Activated CD8-positive, alpha-beta memory T cell treated with anti-CD3 and anti-CD28 coated beads for 1 hour (primary cell): ENCODE results near the gene PLXNB2.

Source experiments
- DNase-seq, 2 donors: peaks; one replicate each; pipeline ENCODE4 v3.0.0-alpha.2; 2020; ENCODE audit warnings: low read depth in 1 of 2; ENCODE audit errors: extremely low read depth in 1 of 2

PLXNB2 gene

DNA sequence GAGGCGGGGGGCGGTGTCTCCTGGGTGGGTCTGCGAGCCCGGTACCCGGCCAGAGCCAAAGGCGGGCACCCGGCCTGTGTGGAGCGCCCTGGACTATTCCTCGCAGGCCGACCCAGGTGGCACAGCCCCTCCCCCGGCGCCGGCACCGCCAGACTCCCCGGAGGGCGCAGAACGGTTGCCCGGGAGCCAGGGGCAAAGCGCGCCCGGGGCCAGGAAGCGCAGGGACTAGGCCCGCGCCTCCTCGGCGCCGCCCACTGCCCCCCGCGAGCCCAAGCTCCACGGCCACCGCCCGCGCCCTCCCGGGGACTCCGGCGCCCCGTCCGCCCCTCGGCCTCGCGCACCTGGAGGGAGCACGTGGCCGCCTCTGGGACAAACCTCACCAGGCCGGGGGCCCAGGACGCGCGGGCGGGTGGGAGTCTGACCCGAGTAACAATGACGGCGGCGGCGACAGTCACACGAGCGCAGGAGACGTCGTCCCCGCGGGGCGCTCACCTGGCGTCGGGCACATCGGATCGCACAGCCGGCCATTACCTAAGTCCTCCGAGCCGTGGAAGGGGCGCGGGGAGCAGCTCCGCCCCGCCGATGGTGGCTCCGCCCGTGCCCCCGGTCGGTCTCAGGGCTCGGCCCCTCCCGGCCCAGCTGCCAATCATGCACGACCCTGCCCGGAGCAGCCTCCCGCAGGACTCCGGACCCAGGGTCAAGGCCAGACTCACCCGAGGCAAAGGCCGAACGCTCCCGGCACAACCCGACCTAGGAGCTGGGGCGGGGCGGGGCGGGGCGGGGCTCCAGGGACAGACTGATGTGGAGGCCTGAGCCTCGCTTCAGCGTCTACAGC, 7.4 kb downstream of the PLXNB2 start:
- DNase-seq: no peak

DNA sequence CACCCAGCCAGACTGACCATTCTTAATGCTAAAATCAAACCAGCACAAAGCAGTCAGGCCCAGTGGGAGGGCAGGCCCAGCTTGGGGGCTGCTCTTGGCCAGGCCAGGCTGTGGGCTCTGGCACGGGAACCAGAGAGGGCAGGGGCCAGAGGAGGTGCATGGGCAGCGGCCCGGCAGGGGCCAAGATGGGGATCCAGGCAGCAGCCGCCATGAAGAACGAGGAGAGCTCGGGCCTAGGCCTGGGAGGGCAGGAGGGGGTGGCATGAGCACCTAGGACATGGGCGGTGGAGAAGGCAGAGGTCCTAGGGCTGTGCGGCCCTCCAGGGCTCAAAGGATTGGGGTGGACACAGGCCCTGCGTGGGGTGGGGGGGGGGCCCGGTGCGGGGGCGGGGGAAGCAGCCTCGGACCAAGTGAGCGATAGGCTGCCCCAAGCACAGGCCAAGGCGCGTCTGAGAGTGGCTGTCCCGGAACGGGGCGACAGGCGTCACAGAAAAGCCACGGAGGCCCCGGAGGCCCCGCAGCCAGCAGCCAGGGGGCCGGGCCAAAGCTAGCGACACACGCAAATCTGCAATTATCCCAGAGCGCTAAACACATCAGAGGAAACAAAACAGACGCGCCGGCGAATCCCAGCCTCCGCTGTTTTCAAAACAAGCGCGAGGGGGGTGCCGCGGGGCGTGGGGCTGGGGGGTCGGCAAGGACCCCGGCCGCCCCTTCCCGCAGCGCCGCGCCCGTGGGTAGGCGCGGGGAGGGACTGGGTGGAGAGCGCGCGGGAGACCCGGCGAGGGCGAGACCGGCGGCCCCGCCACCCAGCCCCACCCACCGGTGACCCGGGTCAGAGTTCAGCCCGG, 8.3 kb downstream of the PLXNB2 start:
- no peak for DNase-seq

DNA sequence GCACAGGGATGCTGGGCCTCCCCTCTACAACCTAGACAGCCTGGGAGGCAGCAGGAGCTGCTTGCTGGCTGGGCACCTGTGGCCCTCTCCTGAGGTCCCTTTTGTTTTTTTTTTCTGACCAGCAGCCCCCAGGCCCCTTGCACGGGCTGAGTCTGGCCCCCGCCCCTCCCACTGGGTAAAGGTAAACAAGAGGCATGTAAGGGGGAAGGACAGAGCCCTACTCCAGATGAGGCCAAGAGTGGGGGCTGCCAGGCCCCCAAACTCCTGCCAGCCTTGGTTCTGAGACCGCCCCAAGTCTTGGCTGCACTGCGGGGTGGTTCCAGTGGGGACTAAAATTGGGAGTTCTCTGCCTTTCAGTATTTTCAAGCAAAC, 9.2 kb downstream of the PLXNB2 start:
- DNase-seq: no peak

DNA sequence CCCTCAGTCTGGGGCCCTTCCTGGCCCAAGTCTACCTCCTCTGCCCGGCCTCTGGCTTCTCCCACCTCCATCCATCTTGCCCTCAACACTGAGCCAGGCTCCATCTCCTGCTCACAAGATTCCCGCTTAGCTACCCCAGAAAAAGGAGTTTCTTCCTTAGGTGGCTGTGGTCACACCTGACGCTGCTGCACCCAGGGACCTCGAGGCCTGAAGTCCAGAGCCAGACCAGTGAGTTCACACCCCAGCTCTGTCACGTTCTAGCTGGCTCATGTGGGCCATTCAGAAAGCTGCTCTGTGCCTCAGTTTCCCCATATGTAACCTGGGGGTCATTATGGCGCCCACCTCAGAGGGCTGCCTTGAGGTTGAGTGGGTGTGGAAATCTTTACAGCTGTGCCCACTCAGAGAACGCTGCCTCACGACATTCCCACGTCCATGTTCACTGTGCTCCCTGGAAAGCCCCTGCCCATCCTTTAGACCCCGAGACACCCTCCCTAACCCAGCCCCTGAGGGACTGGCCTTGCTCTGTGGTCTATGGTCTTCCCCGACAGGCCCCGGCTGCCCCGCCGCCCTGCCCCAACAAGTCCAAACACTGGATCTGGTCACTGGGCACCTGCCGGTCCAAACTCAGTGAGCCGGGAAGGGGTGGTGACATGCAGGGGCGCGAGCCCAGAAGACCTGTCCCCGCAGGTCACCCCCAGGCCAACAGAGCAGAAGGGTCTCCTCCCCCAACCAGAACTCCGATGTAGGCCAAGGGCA, 9.8 kb downstream of the PLXNB2 start:
- DNase-seq: no peak

DNA sequence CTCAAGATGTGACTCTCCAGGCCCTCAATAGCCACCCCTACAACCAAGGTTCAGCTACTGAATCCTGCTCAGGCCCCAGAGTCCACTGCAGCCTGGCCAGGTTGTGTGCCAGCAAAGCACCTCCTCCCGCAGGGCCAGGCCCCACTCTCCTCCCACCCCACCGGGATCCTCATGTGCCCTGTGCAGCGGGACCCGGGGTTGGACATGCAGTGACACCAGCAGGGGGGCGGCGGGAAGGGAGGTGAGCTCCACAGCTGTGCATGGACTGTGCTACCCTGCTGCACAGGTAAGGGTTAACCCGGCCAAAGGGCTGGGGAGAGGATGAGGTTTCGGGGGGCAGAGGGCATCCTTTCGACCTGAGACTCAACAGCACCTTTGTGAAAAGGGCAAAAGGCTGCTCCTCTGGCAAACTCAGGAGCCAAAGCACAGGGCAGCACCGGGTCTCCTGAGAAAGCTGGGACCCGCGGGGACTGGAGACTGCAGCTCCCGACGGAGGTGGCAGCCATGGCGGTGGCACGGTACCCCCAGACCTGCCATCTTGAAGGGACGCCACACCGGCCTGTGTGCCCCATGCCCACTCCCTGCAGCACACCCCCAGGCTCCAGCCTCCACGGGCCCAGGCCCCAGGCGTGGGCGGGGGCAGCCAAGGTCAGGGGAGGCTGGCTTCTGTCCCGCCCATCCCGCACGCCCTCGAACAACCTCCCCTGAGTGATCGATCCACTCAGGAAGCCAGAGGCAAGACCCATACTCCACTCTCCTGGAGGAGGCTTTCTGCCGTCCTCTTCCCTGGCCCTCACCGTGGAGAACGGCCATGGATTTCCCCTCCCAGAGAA, 10.6 kb downstream of the PLXNB2 start:
- DNase-seq: no peak

DNA sequence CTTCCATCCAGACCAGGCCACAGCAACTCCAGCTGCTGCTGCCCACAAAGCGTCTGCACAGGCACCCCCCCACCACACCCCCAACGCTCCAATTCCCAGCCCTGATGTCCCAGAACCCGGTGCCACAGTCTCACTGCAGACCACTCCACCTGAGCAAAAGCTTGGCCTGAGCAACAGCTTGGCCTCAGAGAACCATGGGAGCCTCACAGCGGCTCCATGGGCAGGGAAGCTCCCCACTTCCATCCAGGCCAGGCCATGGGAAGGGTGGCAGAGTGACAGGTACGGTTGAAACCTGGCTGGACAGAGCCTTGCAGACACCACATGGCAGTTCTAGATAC, 13.2 kb downstream of the PLXNB2 start:
- DNase-seq: no peak

DNA sequence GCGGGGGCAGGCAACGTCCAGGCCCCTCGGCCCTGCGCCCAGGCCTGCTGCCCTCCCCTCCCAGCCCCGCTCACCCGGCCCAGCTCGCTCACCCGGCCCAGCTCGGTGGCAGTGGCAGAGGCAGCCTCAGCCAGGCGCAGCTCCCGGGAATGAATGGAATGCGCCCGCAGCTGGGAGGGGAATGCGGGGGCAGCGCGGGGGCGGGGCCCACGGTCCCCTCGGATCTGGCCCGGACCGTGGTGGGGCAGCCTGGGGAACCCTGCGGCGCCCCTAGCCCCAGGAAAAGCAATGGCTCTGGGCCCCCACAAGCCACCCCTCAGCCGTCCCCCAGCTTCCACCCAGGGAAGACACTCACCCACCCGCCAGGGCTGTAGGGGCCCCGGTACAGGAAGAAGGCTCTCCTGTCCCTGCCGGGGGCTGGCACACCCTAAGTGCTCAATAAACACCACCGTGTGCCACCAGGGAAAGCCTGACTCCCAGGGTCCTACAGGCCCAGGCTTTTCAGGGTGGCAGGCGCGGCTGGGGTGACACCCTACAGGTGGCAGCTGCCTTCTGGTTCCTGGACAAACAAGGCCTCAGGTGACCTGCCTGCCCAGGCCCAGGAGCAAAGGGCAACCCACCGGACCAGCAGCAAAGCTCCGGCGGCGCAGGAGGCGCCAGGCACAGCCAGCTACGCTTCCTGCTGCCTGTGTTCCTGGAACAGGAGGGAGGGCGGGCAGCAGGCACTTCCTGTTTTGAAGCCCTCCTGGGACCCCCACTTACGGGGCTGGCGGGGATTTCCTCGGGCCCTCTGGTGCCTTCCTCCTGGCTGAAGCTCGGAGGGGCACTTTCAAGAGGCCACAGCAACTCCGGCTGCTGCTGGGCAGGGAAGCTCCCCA, 13.8 kb downstream of the PLXNB2 start:
- DNase-seq: no peak

DNA sequence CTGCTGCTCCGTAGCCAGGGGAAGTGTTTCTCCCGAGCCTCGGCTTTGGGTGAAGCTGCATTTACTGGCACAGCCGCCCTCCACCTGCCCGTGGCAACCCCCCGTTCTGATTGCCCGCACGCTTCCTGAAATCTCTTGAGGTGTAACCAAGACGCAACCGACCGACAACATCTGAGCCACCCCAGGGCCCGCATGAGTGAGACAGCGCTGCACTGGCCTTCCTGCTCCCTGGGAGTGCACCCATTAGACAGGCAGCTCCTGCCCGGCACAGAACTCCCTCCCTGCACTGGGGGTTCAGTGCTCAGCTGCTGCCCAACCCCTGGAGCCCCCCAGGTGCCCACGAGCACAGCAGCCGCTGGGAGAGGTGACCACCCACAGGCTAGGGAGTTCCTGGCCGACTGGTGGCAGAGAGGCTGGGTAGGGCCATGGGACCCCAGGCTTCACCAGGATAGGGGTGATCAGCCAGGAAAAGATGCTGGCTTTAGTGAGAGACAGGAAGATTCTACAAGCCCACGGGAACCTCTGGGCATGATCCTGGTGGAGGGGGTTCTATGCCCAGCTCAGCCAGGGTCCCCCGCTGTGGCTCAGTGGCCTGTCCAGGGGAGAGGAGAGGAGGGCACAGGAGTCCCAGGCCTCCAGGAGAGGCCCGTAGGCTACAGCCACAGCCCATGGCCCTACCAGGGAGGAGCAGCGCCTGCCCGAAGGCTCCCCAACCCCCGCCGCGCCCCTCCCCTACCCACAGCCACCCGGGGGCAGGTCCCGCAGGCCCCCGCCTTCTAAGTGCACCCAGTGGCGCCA, 14.6 kb downstream of the PLXNB2 start:
- DNase-seq: no peak

DNA sequence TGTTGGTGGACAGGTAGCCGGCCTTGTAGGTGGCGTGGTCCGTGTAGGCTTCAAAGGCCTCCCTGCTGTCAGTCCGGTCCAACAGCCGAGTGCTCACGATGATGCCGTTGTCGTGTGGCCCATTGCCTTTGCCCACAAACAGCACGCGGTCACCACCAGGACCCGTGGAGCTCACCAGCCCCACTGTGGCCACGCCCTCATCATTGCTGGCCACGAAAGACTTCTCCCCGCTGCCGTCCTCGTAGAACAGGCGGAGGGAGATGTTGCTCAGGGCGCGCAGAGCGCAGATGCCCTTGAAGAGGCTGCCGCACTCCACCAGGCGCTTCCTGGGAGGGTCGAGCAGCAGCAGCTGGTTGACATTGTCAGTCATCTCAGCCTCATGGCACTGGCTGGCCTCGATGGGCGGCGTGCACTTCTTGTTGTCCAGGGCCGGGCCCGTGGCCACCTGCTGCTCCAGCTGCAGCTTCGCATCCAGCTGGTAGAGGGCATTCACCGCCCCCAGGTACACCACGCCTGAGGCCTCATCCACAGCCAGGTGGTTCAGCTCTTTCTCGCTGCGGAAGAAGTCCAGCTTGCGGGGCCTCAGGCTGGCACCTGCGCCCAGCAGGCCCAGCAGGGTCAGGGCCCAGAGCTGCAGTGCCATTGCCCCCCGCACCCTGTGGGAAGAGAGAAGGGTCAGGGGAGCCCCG, 17.4 kb downstream of the PLXNB2 start:
- DNase-seq: no peak

DNA sequence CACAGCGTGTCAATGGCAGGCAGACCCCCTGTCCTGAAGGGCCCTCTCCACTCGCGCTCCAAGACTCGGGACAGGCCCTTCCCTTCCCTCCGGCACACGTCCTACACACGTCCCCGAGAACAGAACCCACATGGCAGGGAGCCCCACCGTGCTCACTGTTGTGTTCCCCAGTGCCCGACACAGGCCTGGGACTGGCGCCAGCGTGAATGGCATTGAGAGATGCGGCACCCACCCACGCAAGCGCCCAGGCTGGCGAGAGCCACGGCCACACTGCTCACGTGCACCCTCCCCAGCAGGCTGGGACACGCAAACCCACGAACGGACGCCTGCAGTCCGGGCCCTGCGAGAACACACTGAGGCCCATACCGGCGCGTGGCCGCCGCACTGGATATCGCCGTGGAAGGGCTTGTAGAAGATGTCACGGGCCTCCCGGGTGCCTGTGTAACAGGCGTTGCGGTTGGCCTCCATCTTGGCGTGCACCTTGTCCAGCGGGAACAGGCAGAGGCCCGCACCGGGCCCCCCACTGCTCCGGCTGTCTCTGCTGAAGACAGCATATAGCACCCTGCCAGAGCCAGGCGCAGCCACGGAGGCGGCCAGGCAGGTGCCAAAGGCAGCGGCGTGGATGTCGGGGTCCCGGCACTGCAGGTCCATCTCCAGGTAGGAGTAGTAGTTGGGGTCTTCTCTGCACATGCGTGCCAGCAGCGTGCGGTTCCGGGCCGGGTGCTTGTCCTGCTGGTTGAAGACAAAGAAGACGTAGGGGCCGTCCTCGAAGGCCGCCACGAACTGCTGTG, 18.1 kb downstream of the PLXNB2 start:
- no peak for DNase-seq

DNA sequence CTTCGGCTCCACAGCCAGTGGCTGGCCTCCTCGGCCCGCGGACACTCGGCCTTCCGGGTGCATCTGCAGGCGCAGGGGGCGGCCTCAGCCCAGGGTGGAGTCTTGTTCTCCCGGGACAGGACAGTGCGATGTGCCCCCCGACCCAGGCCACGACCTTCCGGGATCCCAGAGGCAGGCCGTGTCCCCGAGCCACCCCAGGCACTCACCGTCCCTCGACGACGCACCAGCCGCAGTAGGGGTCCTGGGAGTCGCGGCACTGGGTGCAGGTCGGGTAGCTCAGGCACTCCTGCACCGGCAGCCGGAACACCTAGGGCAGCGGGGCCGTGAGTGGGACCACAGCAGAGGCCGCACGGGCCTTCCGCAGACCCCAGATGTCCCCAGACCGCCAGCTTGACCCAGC, 19.7 kb downstream of the PLXNB2 start:
- DNase-seq: no peak

DNA sequence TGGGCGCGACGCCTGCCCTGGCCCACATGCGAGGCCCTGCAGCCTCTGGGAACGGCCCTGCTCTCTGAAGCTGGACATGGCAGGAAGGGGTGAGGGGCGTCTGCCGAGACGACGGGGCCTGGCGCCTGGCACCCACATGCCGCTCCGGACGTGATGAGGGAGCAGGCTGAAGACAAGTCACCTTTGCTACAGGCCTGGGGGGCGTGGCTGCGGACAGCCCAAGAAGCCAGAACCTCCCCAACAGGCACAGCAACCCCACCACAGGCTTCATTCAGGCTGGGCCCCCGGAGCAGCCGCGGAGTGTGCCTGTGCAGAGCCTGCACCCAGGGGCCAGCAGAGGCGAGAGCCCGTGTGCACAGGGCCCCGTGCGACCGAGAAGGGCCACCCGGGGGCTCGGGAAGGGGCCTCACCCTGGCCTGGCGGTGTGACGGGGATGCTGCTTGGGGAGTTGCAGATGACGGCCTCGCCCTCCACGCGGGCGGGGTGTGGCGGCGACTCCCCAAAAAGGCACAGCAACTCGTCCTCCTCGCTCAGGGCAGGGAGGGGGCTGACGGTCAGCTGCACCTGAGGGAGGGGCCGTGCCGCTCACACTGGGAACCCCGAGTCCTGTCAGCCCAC, 20.6 kb downstream of the PLXNB2 start:
- DNase-seq: no peak

DNA sequence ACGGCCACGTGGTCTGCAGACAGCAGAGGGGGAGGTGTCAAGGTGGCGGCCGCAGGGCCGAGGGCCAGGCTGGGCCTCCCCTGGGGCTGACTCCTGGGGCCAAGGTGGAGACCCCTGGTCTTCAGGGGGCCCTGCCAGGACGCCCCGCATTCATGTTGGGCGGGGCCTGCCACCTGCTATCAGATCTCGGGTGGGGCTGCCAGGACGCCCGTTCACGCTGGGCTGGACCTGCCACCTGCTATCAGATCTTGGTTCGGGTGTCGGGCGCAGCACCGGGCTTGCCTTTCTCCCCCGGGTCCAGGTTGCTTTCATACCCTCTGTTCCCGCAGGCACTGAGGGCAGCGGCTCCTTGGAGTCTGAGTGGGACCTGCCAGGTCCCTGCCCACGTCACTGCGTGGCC, 21.2 kb downstream of the PLXNB2 start:
- no peak for DNase-seq

DNA sequence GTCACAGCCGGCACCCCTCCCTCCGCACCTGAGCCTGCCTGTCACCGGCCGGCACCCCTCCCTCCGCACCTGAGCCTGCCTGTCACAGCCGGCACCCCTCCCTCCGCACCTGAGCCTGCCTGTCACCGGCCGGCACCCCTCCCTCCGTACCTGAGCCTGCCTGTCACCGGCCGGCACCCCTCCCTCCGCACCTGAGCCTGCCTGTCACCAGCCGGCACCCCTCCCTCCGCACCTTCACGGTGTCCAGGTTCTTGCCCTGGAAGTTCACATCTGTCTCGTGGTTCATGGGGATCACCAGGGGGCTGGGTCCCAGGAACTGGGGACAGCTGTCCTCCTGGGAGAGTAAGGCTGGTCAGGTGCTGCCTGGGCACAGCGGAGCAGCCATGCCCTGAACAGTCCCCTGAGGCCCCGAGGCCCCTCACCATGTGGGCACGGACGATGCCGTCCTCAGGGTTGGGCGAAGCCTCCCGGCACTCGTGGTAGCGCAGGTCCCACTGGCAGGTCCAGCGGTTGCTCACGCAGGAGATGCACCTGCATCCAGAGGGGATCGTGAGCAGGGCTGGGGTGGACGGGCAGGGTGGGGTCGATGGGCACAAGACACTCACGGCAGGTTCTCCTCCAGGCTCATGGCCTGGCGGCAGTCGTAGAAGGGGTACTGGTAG, 21.7 kb downstream of the PLXNB2 start:
- no peak for DNase-seq

DNA sequence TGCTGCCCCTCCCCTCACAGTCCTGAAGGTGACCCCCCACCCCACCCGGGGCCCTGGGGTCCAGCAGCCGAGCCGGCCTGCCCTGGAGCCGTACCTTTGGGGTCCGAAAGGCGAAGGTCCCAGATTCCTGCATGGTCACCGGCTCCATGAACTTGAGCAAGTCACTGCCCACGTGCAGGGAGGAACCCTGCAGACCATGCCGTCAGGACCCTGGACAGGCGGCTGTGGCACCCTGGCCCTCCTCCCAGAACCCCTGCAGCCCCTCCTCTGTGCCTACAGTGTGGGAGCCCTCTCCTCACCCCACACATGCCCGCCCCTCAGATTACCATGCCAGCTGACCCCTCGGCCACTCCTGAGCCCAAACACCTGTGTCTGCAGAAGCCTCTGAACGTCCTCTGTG, 23.0 kb downstream of the PLXNB2 start:
- DNase-seq: no peak

DNA sequence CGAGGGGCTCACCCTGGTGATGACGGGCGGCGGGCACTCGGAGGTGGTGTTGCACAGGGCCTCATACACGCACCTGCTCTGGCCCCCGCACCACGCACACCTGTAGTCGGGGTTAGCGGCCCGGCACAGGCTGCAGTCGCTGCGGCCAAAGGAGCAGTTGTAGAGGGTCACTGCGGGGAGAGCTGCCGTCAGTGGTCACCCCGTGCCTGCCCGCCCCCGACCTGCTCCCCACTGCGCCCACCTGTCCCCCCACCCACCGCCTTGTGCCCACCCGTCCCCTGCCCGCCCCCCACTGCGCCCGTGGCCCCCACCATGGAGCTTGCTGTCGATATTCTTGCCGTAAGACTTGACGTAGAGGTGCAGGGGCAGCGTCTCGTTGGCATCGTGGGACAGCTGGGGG, 23.6 kb downstream of the PLXNB2 start:
- no peak for DNase-seq
